ENCODE results near the gene GPR62. TPM values are rescaled to one million over a fixed set of nuclear protein-coding genes. Genes with fewer than 3 reads are reported as not detected.

GPR62 gene
- total and polyA plus RNA-seq, 8 donors, result 0.17 to 0.35 (median 0.30) TPM; not detected in 2

- H3K27ac ChIP-seq, result no peak overlapping the region
- no peak for TF ChIP-seq CTCF (IDR thresholded peaks at IDR 0.05)
- H3K27me3 ChIP-seq, result no peaks in the 10 kb centered on the region
- no peaks in the 10 kb centered on the region for H3K9me3 ChIP-seq
- ATAC-seq (no peak), DNase-seq (peak in 1 of 4 donors; percentile 47)
- intact Hi-C loops (cut with DNase I), result no loop called here
- H3K4me3 ChIP-seq, result no peak overlapping the region
- peaks cover 11 to 18% of the 10 kb centered on the region in 2 donors for H3K4me1 ChIP-seq
- H3K36me3 ChIP-seq, result peaks cover 0 to 27% of the 10 kb centered on the region in 2 donors
Measured at GRCh38 chr3:51945926-51946705, 9.1 kb upstream of the GPR62 start.

GRCh38 chr3:51946796-51947195 is 8.4 kb upstream of the GPR62 start:
- no peak for TF ChIP-seq CTCF (IDR thresholded peaks at IDR 0.05)
- Histone ChIP-seq H3K36me3 (peaks cover 0 to 27% of the 10 kb centered on the region in 2 donors), H3K4me3 (no peak overlapping the region), H3K27me3 (no peaks in the 10 kb centered on the region), H3K4me1 (peaks cover 11 to 15% of the 10 kb centered on the region in 2 donors), H3K9me3 (no peaks in the 10 kb centered on the region), H3K27ac (no peak overlapping the region)
- peak in 1 of 4 donors; percentile 30 for DNase-seq
- intact Hi-C loops (cut with DNase I), result no loop called here
- ATAC-seq, result no peak

- no peak overlapping the region for H3K4me3 ChIP-seq
- peaks cover 0 to 27% of the 10 kb centered on the region in 2 donors for H3K36me3 ChIP-seq
- no peak overlapping the region for H3K27ac ChIP-seq
- H3K9me3 ChIP-seq, result no peaks in the 10 kb centered on the region
- DNase-seq, result peak in 1 of 4 donors; percentile 51
- ATAC-seq, result no peak
- TF ChIP-seq CTCF (IDR thresholded peaks at IDR 0.05), result no peak
- peaks cover 10 to 13% of the 10 kb centered on the region in 2 donors for H3K4me1 ChIP-seq
- no peaks in the 10 kb centered on the region for H3K27me3 ChIP-seq
- intact Hi-C loops (cut with DNase I), result no loop called here
Measured at GRCh38 chr3:51947215-51947900, 7.8 kb upstream of the GPR62 start.

- Histone ChIP-seq H3K36me3 (peaks cover 0 to 27% of the 10 kb centered on the region in 2 donors), H3K4me1 (peaks cover 3 to 5% of the 10 kb centered on the region in 2 donors), H3K9me3 (no peaks in the 10 kb centered on the region), H3K4me3 (no peak overlapping the region), H3K27me3 (no peaks in the 10 kb centered on the region), H3K27ac (no peak overlapping the region)
- intact Hi-C loops (cut with DNase I), result no loop called here
- TF ChIP-seq CTCF (IDR thresholded peaks at IDR 0.05), result no peak
- peak in 1 of 4 donors; percentile 58 for DNase-seq
- no peak for ATAC-seq
Measured at GRCh38 chr3:51948016-51948580, 7.1 kb upstream of the GPR62 start.

- intact Hi-C loops (cut with DNase I), result no loop called here
- H3K27ac ChIP-seq, result no peak overlapping the region
- no peaks in the 10 kb centered on the region for H3K27me3 ChIP-seq
- H3K9me3 ChIP-seq, result no peaks in the 10 kb centered on the region
- H3K4me3 ChIP-seq, result no peak overlapping the region
- H3K36me3 ChIP-seq, result peaks cover 0 to 27% of the 10 kb centered on the region in 2 donors
- no peak for TF ChIP-seq CTCF (IDR thresholded peaks at IDR 0.05)
- ATAC-seq (no peak), DNase-seq (peak in 1 of 4 donors; percentile 17)
- H3K4me1 ChIP-seq, result peaks cover 0 to 2% of the 10 kb centered on the region in 2 donors
Measured at GRCh38 chr3:51949121-51949520, 6.1 kb upstream of the GPR62 start.
